Upper lobe of left lung (tissue), 4 donors: ENCODE measurements around the gene ATG101.
"Not testable (repeated sequence)": the region's sequence is repeated elsewhere in the genome, so short reads cannot be mapped to it uniquely, and the experiment has no call there.

Experiments used
- EP300 ChIP-seq, 4 donors: sonication (generic); formaldehyde crosslinking; IDR thresholded peaks; one replicate each; pipeline ENCODE4 v1.5.1; 2017; ENCODE audit warnings: antibody characterized with exemption in 4 of 4, control low read depth in 2 of 4
- TF ChIP-seq, protein P1 (sequence below), 6 experiments: fragments of 450-650 bp in 4 of 6; fragments of 200-600 bp in 2 of 6; sonication (generic) in 2 of 6; IDR thresholded peaks; one replicate each; pipeline ENCODE4 v1.5.1; 2016 to 2019; ENCODE audit warnings: antibody characterized with exemption in 6 of 6

- not testable (repeated sequence) for TF ChIP-seq EP300 (IDR thresholded peaks at IDR 0.05)
- TF ChIP-seq, protein P1, sequence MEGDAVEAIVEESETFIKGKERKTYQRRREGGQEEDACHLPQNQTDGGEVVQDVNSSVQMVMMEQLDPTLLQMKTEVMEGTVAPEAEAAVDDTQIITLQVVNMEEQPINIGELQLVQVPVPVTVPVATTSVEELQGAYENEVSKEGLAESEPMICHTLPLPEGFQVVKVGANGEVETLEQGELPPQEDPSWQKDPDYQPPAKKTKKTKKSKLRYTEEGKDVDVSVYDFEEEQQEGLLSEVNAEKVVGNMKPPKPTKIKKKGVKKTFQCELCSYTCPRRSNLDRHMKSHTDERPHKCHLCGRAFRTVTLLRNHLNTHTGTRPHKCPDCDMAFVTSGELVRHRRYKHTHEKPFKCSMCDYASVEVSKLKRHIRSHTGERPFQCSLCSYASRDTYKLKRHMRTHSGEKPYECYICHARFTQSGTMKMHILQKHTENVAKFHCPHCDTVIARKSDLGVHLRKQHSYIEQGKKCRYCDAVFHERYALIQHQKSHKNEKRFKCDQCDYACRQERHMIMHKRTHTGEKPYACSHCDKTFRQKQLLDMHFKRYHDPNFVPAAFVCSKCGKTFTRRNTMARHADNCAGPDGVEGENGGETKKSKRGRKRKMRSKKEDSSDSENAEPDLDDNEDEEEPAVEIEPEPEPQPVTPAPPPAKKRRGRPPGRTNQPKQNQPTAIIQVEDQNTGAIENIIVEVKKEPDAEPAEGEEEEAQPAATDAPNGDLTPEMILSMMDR (IDR thresholded peaks at IDR 0.05): not testable (repeated sequence)
Measured at GRCh38 chr12:52117806-52118475, 48.2 kb downstream of the ATG101 start.
